Measurements from ENCODE around the gene UCMA. TPM values are rescaled to one million over a fixed set of nuclear protein-coding genes. Genes with fewer than 3 reads are reported as not detected.

UCMA gene
- total and polyA plus RNA-seq, 4 donors, result not detected

DNA sequence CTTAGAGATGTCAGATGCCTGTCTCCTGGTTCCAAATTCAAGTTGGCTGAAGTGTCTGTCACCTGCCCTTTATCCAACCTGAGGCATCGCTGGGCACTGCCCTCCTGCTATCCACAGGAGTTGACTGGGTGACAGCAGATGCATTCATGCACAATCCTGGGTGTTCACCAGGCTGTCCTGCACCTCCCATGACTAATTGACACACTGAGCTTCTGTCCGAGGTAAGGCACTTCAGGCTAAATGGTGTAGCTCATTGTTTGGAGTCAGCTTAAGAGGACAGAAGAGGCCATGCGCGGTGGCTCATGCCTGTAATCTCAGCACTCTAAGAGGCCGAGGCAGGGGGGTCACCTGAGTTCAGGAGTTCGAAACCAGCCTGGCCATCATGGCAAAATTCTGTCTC lies 2.4 kb downstream of the UCMA start:
- no peaks in the 10 kb centered on the region for H3K36me3 ChIP-seq (ENCODE audit: control insufficient read depth in 4 of 4, insufficient read depth in 3 of 4, low read depth in 1 of 4, low read length in 3 of 4)
- H3K4me3 ChIP-seq (ENCODE audit: low read depth in 1 of 3, low read length in 3 of 3), result no peak overlapping the region
- no peak for DNase-seq (ENCODE audit: low spot score)
- no peak overlapping the region for H3K9ac ChIP-seq (ENCODE audit: low read depth in 1 of 2, low read length in 2 of 2)
- no peak overlapping the region for H3K27ac ChIP-seq (ENCODE audit: low read depth in 1 of 2, low read length in 2 of 2)
- H3K4me1 ChIP-seq (ENCODE audit: control insufficient read depth in 4 of 4, insufficient read depth in 4 of 4, low read length in 3 of 4), result no peaks in the 10 kb centered on the region
- TF ChIP-seq GABPA (IDR thresholded peaks at IDR 0.05 in 1 of 2, conservative IDR thresholded peaks at IDR 0.05 in 1 of 2), result no peak
- no peaks in the 10 kb centered on the region for H3K9me3 ChIP-seq (ENCODE audit: control insufficient read depth in 4 of 4, low read length in 3 of 4)
- no peaks in the 10 kb centered on the region for H3K27me3 ChIP-seq (ENCODE audit: control insufficient read depth in 4 of 4, insufficient read depth in 4 of 4, low read length in 3 of 4)
- whole genome bisulfite sequencing, result 90% methylated on average over 6 of the region's 6 CpGs

- no peak for TF ChIP-seq ZBTB33 (IDR thresholded peaks at IDR 0.05)
- TF ChIP-seq EGR1 (IDR thresholded peaks at IDR 0.05; ENCODE audit: low read depth in 2 of 2), result no peak
- TF ChIP-seq JUND (IDR thresholded peaks at IDR 0.05), result no peak
- TF ChIP-seq NR2F2 (IDR thresholded peaks at IDR 0.05), result no peak
- no peak for TF ChIP-seq ATF3 (IDR thresholded peaks at IDR 0.05)
- TF ChIP-seq HNF4G (IDR thresholded peaks at IDR 0.05), result no peak
- TF ChIP-seq RAD21 (IDR thresholded peaks at IDR 0.05), result no peak
- no peak for TF ChIP-seq FOXA2 (IDR thresholded peaks at IDR 0.05)
- TF ChIP-seq TAF1 (conservative IDR thresholded peaks at IDR 0.05), result no peak
- TF ChIP-seq RXRA (IDR thresholded peaks at IDR 0.05), result no peak
- no peak for TF ChIP-seq HNF4A (conservative IDR thresholded peaks at IDR 0.05)
- Histone ChIP-seq H3K36me3 (ENCODE audit: control insufficient read depth in 4 of 4, insufficient read depth in 3 of 4, low read depth in 1 of 4, low read length in 3 of 4) (no peaks in the 10 kb centered on the region), H3K4me1 (ENCODE audit: control insufficient read depth in 4 of 4, insufficient read depth in 4 of 4, low read length in 3 of 4) (no peaks in the 10 kb centered on the region), H3K4me3 (ENCODE audit: low read depth in 1 of 3, low read length in 3 of 3) (no peak overlapping the region), H3K9ac (ENCODE audit: low read depth in 1 of 2, low read length in 2 of 2) (no peak overlapping the region), H3K27ac (ENCODE audit: low read depth in 1 of 2, low read length in 2 of 2) (no peak overlapping the region), H3K27me3 (ENCODE audit: control insufficient read depth in 4 of 4, insufficient read depth in 4 of 4, low read length in 3 of 4) (no peaks in the 10 kb centered on the region), H3K9me3 (ENCODE audit: control insufficient read depth in 4 of 4, low read length in 3 of 4) (no peaks in the 10 kb centered on the region)
- DNase-seq (ENCODE audit: low spot score), result no peak
- WGBS, result 82% methylated on average over 9 of the region's 9 CpGs
These were observed 3.0 kb downstream of the UCMA start for GRCh38 chr10:13231190-13231589.

DNA sequence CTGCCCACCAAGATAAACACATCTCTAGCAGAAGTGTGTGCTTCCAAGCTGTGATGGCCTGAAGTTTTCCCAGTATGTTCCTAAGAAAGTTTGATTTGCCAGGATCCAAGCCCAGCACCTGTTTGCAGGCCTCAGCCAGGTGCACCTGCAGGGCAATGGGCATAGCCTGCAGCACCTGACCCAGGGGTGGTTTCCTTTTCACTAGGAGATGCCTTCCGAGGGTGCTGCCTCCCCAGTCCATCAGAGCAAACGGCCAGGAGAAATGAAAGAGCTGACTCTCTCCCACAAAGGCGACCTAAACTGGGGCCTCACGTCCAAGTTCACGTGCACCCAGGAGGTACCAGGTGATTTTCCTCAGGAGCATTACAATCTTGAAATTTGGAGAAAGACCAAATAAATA lies 7.1 kb downstream of the UCMA start:
- TF ChIP-seq SP1 (IDR thresholded peaks at IDR 0.05), result no peak
- no peak for TF ChIP-seq EGR1 (IDR thresholded peaks at IDR 0.05; ENCODE audit: low read depth in 2 of 2)
- TF ChIP-seq ZBTB33 (IDR thresholded peaks at IDR 0.05), result no peak
- no peak for TF ChIP-seq ATF3 (IDR thresholded peaks at IDR 0.05)
- no peak for TF ChIP-seq FOXA1 (IDR thresholded peaks at IDR 0.05)
- TF ChIP-seq YY1 (IDR thresholded peaks at IDR 0.05), result no peak
- TF ChIP-seq RAD21 (IDR thresholded peaks at IDR 0.05), result no peak
- TF ChIP-seq FOXA2 (IDR thresholded peaks at IDR 0.05), result no peak
- TF ChIP-seq HNF4G (IDR thresholded peaks at IDR 0.05), result no peak
- no peak for TF ChIP-seq REST (IDR thresholded peaks at IDR 0.05)
- TF ChIP-seq TAF1 (conservative IDR thresholded peaks at IDR 0.05), result no peak
- no peak for TF ChIP-seq CTCF (IDR thresholded peaks at IDR 0.05; ENCODE audit: low read depth, low read length, missing input control)
- TF ChIP-seq RXRA (IDR thresholded peaks at IDR 0.05), result no peak
- TF ChIP-seq JUND (IDR thresholded peaks at IDR 0.05), result no peak
- TF ChIP-seq NR2F2 (IDR thresholded peaks at IDR 0.05), result no peak
- TF ChIP-seq GABPA (IDR thresholded peaks at IDR 0.05 in 1 of 2, conservative IDR thresholded peaks at IDR 0.05 in 1 of 2), result no peak
- TF ChIP-seq, protein P1, sequence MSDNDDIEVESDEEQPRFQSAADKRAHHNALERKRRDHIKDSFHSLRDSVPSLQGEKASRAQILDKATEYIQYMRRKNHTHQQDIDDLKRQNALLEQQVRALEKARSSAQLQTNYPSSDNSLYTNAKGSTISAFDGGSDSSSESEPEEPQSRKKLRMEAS (IDR thresholded peaks at IDR 0.05), result no peak
- no peak for TF ChIP-seq HNF4A (conservative IDR thresholded peaks at IDR 0.05)
- H3K9ac ChIP-seq (ENCODE audit: low read depth in 1 of 2, low read length in 2 of 2), result no peak overlapping the region
- H3K27ac ChIP-seq (ENCODE audit: low read depth in 1 of 2, low read length in 2 of 2), result no peak overlapping the region
- no peaks in the 10 kb centered on the region for H3K27me3 ChIP-seq (ENCODE audit: control insufficient read depth in 4 of 4, insufficient read depth in 4 of 4, low read length in 3 of 4)
- 94% methylated on average over 5 of the region's 5 CpGs for WGBS
- no peak overlapping the region for H3K4me3 ChIP-seq (ENCODE audit: low read depth in 1 of 3, low read length in 3 of 3)
- H3K9me3 ChIP-seq (ENCODE audit: control insufficient read depth in 4 of 4, low read length in 3 of 4), result no peaks in the 10 kb centered on the region
- H3K36me3 ChIP-seq (ENCODE audit: control insufficient read depth in 4 of 4, insufficient read depth in 3 of 4, low read depth in 1 of 4, low read length in 3 of 4), result no peaks in the 10 kb centered on the region
- no peak for DNase-seq (ENCODE audit: low spot score)
- H3K4me1 ChIP-seq (ENCODE audit: control insufficient read depth in 4 of 4, insufficient read depth in 4 of 4, low read length in 3 of 4), result no peaks in the 10 kb centered on the region

All from liver (tissue), 9 donors.